ENCODE measurements around the gene GPR37L1.
"Not testable (repeated sequence)": the region's sequence is repeated elsewhere in the genome, so short reads cannot be mapped to it uniquely, and the experiment has no call there.

Gene GPR37L1

DNA sequence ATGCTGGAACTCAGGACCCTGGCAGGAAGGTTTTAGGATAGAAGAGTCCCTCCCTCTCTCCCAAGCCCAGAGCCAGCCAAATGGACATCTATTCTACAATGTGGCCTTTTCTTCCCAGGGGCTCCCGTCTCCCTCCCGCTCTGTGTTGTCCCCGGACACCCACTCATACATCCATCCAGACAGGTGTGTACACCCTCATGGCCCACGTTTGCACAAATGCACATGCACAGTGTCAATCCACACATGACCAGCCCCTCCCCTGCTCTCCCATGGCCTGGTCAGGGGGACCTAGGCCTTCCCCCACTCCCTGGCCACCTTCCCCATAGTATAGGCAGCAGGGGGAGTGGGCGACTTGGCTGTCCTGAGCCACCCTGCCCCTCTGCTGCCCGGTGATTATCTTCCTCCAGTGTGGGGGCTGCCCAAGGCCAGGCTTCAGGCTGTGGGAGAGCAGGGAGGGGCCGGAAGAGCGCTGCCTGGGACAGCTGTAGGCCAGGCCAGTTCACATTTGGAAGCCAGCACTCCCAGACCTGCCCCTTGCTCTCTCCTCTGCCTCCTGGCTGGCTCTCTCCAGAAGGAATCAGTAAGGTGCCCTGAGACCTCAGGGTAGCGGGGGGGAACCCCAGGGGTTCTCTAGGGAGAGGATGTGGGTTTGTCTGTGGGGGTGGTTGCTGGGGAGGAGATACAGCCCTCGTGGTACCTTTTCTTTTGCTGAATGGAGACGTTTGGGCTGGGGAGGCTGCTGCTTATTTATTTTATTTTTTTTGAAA lies 41.7 kb downstream of the GPR37L1 start:
- intact Hi-C loops (cut with DNase I) = loop anchor here (5.0 kb wide), 1 partner anchor 257 kb away; no protein-coding TSS in a partner anchor
- no peak for DNase-seq

DNA sequence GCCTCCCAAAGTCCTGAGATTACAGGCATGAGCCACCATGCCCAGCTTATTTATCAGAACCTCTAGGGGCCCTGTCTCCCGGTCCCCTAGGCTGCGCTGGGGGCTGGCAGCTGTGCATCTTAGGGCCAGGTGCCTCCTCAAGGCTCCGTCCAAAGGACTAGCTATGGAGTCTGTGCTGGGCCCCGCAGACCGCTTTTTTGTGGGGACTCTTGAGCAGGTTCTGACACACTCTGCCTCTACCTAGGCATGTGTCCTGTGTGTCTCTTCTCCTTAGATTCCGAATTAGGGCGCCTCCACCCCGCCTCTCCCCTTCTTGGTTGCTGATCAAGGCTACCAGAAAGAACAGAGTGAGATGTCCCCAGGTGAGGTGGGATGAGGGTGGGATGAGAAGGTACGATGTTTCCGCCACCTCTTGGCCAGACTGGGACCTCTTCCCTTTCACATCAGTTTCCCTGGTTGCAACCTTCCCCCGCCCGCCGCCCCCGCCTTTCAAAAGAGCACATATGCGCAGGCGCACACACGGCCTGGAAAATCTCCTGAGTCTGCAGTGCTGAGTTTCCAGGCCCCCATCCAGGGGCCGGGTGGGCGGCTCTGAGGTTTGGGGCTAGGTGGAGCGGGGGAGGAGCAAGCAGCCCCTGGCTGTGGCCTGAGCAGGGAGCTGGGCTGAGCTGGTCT lies 42.7 kb downstream of the GPR37L1 start:
- DNase-seq = peak in 2 of 10 donors; percentile 19 to 26
- intact Hi-C loops (cut with DNase I) = no loop called here

DNA sequence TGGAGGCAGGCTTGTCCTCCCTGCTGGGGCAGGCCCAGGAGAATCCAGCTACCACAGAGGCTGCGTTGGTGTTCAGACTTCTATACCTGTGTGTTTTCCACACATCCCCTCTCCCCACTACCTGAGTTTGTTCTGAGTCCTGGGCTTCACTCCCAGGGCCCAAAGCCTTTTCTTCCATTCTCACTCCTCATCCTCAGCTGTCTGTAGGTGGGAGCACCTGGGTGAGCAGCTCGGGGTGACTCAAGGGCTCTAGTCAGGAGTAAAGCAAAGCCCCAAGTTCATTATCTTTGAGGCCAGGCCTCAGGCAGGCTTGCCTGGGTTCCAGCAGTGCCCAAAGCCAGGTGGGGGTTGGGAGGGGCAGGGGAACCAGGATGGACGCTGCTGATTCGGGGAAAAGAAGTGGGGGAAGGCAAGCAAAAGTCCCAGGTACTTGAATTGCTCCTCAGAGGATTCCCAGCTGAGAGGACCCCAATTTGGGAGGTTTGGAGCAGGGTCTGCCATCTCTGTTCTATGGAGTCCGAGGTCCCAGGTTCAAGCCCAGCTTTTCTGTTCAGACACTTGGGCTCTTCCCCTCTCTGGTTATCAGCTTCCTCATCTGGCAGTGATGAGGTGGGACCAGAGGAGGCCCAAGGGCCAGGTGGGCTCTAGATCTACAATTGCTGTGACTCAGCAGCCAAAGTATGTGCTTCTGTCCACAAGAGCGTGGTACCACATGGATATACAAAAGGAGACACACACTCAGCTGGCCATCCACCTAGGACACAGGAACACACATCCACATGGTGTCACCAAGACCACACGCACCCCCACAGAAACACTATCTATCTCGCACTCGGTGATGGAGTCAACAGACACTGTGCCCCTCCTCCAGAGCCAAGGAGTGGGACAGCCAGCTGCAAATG lies 43.5 kb downstream of the GPR37L1 start:
- no peak for DNase-seq
- intact Hi-C loops (cut with DNase I) = no loop called here

DNA sequence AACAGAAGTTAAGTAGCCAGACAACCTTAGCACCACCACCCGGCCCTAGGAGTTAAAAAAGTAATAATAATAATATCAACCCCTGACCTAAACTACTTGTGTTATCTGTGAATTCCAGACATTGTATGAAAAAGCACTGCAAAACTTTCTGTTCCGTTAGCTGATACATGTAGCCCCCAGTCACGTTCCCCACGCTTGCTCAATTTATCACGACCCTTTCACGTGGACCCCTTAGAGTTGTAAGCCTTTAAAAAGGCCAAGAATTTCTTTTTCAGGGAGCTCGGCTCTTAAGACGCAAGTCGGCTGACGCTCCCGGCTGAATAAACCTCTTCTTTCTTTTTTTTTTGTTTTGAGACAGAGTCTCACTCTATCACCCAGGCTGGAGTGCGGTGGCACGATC lies 44.3 kb downstream of the GPR37L1 start:
- intact Hi-C loops (cut with DNase I); DNase-seq: not testable (repeated sequence)

DNA sequence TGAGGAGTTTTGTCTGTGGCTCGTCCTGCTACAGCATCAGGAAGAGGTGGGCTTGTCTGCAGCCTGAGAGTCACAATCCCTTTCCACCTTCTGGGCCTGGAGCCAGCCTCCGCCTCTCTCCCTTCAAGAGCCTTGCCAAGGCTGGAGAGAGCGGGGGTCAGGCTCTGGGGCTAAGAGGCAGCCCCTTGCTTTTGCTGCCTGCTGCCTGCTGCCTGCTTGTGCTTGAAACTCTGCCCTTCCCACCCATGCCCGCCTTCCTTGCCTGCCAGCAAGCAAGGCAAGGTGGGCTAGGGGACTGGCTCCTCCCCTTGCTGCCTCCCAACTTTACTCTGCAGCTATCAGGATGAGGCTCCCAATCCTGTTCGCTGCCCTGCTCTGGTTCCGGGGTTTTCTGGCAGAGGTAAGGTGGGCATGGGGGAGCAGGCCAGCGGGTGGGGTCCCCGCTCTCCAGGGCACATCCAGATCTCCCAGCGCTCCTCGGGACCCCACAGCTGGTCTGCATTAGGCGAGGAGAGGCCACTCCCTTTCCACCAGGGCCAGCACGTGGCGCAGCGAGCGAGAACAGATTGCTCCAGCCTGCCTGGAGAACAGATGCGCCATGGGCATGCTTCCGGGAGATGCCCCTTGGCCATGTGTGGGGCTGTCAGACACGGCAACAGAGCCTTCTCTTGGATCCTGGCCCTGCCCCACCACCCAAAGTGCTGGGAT lies 45.1 kb downstream of the GPR37L1 start:
- intact Hi-C loops (cut with DNase I) = no loop called here
- DNase-seq = no peak

DNA sequence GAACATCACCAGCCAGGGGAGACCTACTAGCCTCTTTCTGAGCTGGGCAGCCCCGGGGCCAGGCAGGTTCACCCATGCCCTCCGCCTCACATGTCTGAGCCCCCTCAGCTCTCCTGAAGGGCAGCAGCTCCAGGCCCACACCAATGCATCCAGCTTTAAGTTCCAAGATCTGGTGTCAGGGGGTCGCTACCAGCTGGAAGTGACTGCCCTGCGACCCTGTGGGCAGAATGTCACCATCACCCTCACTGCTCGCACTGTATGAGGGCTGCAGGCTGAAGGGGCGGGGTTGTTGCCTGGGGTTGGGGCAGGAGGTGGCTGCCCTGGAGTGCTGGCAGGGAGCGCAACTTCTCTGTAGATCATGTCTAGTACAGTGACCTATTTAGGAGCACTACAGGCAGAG lies 46.1 kb downstream of the GPR37L1 start:
- intact Hi-C loops (cut with DNase I) = no loop called here
- DNase-seq = no peak

DNA sequence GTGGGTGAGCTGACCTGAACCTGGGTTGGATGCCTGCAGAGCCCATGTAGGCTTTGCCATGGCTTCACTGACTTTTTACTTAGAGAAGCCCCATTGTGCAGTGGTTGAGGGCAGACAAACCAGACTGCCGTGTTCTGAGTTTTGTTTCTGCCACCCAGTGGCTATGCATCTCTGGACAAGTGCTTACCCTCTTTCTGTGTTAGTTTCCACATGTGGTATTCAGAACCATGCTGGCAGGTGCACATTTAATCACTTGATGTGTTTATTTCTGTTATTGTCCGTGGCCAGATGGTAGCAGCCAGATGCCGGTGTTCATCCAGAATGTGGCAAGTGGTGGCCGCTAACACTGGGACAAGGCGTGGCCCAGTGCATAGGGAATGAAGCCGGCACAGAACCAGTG lies 48.0 kb downstream of the GPR37L1 start:
- intact Hi-C loops (cut with DNase I) = no loop called here
- DNase-seq = no peak

DNA sequence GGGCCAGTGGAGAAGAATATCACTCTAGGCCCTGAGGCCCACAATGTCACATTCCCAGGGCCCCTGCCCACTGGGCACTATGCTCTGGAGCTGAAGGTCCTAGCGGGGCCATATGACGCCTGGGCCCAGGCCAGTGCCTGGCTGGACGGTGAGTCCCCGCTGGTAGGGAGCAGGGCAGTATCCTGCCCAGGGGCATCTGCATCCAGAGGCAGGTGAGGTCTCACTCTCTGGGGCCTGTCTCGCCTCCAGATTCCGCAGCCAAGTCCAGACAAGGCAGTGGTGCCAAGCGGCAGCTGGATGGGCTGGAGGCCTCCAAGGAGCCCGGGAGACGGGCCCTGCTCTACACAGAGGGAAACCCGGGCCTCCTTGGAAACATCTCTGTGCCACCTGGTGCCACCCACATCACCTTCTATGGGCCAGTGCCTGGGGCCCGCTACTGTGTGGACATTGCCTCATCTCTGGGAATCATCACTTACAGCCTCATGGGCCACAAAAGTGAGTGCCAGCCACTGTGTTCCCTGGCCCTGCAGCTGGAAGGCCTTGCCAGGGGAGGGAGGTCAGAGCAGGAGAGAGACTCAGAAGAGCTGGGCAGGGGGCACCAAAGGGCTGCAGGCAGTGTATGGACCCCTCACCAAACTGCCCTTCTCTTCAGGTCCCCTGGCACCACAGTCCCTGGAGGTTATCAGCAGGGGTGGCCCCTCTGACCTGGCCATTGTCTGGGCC lies 48.7 kb downstream of the GPR37L1 start:
- DNase-seq = no peak
- intact Hi-C loops (cut with DNase I) = no loop called here

DNA sequence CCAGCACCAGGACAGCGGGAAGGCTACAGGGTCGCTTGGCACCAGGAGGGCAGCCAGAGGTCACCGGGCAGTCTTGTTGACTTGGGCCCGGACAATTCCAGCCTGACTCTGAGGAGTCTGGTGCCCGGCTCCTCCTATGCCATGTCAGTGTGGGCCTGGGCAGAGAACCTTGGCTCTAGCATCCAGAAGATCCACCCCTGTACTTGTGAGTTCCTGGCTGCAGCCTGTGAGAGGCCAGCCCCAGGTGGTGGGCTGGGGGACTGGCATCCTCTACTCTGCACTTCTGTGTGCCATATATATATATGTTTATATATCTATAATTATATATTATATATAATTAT lies 49.3 kb downstream of the GPR37L1 start:
- intact Hi-C loops (cut with DNase I) = no loop called here
- no peak for DNase-seq

DNA sequence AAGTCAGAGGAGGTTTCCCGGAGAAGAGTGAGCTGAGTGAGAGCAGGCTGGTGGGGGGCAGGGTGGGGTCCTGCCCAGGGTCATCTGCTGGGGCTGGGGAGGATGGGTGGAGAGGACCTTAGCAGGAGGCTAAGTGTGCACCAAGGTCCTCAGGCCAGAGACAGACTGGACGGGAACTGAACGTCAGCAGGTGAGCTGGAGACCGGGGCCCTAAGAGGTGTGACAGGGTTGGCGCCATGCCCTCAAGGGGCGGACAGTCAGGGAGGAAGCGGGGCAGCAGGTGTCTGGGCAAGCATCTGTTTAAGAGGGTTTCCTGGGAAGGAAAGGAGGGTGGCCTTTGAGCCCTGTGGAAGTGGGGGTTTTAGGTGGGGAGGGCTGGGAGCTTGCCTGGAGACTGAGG lies 51.3 kb downstream of the GPR37L1 start:
- DNase-seq = no peak
- intact Hi-C loops (cut with DNase I) = no loop called here

DNA sequence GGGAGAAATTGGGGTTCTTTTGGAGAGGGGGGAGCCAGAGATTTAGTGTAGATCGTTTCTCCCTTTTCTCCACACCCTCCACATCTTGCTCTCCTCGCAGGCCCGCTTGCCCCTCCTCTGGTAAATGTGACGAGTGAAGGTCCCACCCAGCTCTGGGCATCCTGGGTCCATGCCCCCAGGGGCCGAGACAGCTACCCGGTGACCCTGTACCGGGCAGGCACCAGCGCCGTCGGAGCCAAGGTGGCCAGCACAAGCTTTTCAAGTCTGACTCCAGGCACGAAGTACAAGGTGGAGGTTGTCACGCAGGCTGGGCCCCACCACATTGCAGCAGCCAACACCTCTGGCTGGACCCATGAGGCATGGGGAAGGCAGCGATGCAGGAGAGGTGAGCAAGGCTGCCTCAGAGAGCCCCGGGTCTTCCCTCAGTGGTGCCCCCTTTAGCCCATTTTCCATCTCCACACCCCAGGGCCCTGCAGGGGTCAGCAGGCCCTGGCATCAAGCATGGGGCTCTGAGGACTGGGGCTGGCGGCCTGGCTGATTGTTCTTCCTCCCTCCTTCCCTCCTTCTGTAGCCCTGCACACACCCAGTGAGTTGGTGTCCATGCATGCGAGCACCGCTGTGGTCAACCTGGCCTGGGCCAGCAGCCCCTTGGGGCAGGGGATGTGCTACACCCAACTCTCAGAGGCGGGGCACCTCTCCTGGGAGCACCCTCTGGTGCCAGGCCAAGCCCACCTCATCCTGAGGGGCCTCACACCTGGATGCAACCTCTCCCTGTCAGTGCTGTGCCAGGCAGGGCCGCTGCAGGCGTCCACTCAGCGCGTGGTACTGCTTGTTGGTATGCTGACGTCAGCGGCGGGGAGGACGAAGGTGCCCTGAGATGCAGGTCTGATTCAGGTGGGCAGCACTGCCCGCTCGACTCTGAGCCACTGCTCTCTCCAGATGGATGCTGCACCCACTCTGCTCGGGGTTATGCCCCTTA lies 54.5 kb downstream of the GPR37L1 start:
- intact Hi-C loops (cut with DNase I) = no loop called here

DNA sequence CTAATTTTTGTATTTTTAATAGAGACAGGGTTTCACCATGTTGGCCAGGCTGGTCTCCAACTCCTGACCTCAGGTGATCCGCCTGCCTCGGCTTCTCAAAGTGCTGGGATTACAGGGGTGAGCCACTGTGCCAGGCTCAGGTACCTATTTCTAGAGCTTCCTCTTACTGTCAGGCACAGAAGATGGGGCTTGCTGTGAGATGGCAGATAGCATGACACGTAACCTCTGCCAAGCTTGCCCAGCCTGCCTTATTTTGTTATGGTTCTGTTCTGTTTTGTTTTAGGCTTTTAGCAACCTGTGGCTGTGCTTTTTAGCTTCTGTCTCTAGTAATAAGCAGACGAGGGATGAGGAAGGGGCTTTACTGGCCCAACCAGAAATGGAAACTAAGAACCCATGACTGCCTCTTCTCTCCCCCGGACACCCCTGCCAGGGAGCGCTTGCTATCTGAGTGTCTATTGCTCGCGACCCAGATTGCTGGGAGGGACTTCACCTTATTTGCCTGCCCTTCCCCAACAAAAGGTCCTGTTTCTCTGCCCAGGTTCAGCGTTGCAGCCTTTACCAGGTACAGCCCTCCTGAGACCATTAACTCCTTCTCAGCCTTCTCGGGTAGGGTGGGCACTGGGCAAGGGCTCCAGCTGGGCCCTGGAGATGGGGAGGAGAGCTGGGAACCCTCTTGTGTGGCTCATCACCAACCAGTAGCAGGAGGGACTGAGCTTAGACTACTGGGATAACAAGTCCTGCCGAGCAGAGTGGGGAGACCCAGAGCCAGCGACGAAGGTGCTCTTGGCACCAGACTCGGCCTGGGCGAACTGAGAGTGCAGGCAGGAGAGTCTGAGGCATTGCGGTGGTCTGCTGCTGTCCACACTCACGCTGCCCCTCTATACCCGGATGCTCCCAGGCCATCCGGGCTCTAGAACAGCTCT lies 57.4 kb downstream of the GPR37L1 start:
- no peak for DNase-seq
- intact Hi-C loops (cut with DNase I) = no loop called here

More for the DNA sequence above, 54.5 kb downstream of the GPR37L1 start:
- no peak for DNase-seq

DNA sequence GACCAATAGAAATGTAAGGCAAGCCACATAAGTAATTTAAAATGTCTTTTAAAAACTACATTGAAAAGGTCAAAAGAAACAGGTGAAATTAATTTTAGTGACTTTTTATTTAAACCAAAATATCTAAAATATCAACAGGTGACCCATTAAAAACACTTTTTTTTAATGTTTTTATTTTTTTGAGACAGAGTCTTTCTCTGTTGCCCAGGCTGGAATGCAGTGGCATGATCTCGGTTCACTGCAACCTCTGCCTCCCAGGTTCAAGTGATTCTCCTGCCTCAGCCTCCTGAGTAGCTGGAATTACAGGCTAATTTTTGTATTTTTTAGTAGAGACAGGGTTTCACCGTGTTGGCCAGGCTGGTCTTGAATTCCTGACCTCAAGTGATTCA lies 58.0 kb downstream of the GPR37L1 start:
- intact Hi-C loops (cut with DNase I); DNase-seq: not testable (repeated sequence)

DNA sequence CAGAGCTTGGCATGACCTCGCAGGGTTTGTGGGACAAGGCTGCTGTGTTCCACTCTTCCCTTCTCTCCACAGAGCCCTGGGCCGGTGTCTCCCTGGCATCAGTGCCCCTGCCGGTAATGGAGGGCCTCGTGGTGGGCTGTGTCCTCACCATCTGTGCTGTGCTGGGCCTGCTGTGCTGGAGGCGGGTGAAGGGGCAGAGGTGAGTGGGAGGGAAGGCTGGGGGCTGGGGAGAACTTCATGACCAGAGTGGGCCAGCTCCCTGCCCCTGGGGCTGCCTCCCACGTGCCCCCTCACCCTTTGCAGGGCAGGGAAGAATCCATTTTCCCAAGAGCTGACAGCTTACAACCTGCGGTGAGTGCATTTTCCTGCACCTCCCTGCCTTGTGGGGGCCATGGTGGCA lies 58.9 kb downstream of the GPR37L1 start:
- intact Hi-C loops (cut with DNase I) = no loop called here
- DNase-seq = no peak

DNA sequence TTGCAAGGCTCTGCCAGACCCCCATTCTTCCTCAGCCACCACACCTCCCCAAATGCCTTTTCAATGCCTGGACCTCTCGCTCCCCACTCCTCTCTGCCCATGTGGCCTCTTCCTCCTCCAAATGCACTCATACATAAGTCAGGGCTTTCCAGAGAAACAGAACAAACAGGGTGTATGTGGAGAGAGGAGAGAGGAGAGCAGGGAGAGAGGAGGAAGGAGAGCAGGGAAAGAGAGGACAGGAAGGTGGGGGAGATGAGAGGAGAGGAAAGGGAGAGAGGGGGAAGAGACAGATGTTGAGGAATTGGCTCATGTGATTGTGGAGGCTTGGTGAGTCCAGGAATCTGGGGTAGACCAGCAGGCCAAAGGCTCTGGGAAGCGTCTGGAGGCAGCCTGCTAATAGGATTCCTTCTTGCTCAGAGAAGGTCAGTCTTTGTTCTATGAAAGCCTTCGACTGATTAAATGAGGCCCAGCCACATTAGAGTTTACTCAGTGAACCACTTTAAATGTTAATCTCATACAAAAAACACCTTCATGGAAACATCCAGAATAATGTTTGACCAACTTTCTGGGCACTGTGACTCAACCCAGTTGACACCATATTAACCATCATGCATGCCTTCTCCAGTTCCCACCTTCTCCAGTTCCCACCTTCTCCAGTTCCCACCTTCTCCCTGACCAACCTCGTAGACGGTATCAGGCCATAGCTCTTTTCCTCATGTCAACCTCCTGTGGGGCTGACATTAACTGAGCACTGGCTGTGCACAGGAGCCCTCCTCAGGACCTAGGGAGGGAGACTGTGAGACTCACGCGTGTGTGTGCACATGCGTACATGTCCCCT lies 59.5 kb downstream of the GPR37L1 start:
- no peak for DNase-seq
- intact Hi-C loops (cut with DNase I) = no loop called here
